ENCODE results near the gene ABL1.

DNA sequence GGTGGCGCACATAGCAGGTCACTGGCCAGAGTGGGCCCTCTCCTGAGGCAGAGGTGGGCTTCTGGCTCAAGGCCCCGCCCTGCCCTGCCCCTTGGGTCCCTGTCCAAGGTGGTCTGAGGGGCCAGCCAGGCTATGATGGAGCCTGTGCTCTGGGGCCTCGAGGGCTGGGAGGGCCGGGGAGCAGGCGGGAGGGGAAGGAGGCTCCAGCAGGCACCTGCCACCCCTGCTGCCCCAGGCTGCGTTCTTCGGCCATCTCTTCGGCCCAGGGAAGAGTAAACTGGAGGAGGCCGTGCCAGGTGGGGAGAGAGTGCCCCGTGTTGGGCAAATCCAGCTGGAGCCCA lies 89.4 kb downstream of the ABL1 start:
- TF ChIP-seq, protein P1, sequence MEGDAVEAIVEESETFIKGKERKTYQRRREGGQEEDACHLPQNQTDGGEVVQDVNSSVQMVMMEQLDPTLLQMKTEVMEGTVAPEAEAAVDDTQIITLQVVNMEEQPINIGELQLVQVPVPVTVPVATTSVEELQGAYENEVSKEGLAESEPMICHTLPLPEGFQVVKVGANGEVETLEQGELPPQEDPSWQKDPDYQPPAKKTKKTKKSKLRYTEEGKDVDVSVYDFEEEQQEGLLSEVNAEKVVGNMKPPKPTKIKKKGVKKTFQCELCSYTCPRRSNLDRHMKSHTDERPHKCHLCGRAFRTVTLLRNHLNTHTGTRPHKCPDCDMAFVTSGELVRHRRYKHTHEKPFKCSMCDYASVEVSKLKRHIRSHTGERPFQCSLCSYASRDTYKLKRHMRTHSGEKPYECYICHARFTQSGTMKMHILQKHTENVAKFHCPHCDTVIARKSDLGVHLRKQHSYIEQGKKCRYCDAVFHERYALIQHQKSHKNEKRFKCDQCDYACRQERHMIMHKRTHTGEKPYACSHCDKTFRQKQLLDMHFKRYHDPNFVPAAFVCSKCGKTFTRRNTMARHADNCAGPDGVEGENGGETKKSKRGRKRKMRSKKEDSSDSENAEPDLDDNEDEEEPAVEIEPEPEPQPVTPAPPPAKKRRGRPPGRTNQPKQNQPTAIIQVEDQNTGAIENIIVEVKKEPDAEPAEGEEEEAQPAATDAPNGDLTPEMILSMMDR (IDR thresholded peaks at IDR 0.05; ENCODE audit: insufficient read depth, low read length, poor library complexity, severe bottlenecking) = no peak
- TF ChIP-seq EZH2phosphoT487 (conservative IDR thresholded peaks at IDR 0.05; ENCODE audit: low read length) = no peak

All from SU-DHL-6 (cell line).